ENCODE results near the gene PTPN3. TPM values are rescaled to one million over a fixed set of nuclear protein-coding genes. Genes with fewer than 3 reads are reported as not detected.

PTPN3 gene
- total RNA-seq, 2 donors from 2014 or later = 11.0 to 16.3 TPM

DNA sequence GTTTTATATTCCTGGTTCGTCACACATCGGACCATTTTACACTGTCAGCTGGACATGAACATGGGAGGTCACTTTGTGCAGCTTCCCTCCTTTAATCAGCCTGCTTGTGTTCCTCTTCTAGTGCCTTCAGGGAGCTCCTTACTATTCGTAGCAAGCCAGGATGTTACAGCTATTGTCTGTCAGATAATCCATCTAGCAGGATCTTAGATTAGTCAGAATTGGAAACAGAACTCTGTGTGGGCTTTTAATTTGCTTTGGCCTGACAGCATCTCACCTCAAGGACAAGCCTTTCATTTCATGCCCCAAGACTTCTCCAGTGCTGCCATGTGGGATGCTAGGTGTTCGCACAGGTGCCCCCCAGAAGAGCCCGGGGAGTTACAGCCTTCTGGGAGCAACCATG is 147.1 kb downstream of the PTPN3 start:
- no peak for DNase-seq (ENCODE audit: low spot score)
- 80% methylated on average over 5 of the region's 5 CpGs for WGBS

DNA sequence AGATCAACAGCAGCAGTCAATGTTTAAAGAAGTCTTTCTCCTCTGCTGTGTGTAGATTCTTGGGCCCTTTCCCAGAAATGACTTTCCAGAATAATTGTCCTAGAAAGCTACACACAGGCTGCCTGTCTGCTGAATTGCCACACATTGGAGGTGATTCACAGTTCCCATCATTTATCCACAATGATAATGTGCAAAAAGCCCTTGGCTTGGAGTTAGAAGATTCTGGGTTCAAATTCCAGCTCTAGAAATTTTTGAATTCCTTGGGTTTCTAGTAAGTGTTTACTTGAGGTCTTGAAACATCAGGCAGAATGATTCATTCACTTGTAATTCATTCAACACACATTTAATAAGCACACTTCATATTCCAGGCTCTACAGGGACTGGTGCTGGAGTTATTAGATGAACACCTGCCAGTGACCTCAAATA is 148.7 kb downstream of the PTPN3 start:
- peak; percentile 23 for DNase-seq (ENCODE audit: low spot score)
- Histone ChIP-seq H3K27me3 (replicated peaks; ENCODE audit: insufficient read depth) (no peaks in the 10 kb centered on the region), H3K9me3 (no peaks in the 10 kb centered on the region), H3K4me1 (replicated peaks) (no peaks in the 10 kb centered on the region), H3K36me3 (no peaks in the 10 kb centered on the region), H3K4me3 (no peak overlapping the region), H3K27ac (no peak overlapping the region)
- TF ChIP-seq POLR2AphosphoS5 (IDR thresholded peaks at IDR 0.05) = no peak
- TF ChIP-seq POLR2A (IDR thresholded peaks at IDR 0.05) = no peak
- TF ChIP-seq, protein P1, sequence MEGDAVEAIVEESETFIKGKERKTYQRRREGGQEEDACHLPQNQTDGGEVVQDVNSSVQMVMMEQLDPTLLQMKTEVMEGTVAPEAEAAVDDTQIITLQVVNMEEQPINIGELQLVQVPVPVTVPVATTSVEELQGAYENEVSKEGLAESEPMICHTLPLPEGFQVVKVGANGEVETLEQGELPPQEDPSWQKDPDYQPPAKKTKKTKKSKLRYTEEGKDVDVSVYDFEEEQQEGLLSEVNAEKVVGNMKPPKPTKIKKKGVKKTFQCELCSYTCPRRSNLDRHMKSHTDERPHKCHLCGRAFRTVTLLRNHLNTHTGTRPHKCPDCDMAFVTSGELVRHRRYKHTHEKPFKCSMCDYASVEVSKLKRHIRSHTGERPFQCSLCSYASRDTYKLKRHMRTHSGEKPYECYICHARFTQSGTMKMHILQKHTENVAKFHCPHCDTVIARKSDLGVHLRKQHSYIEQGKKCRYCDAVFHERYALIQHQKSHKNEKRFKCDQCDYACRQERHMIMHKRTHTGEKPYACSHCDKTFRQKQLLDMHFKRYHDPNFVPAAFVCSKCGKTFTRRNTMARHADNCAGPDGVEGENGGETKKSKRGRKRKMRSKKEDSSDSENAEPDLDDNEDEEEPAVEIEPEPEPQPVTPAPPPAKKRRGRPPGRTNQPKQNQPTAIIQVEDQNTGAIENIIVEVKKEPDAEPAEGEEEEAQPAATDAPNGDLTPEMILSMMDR (IDR thresholded peaks at IDR 0.05) = no peak
- intact Hi-C loops (cut with DNase I) = no loop called here

More for the DNA sequence above, 147.1 kb downstream of the PTPN3 start:
- H3K4me3 ChIP-seq = no peak overlapping the region
- H3K27ac ChIP-seq = no peak overlapping the region
- TF ChIP-seq POLR2A (IDR thresholded peaks at IDR 0.05) (no peak), POLR2AphosphoS5 (IDR thresholded peaks at IDR 0.05) (no peak)
- TF ChIP-seq, protein P1 (IDR thresholded peaks at IDR 0.05) = no peak
- intact Hi-C loops (cut with DNase I) = no loop called here
- H3K4me1 ChIP-seq (replicated peaks) = no peaks in the 10 kb centered on the region
- H3K9me3 ChIP-seq = no peaks in the 10 kb centered on the region
- no peaks in the 10 kb centered on the region for H3K36me3 ChIP-seq
- no peaks in the 10 kb centered on the region for H3K27me3 ChIP-seq (replicated peaks; ENCODE audit: insufficient read depth)

DNA sequence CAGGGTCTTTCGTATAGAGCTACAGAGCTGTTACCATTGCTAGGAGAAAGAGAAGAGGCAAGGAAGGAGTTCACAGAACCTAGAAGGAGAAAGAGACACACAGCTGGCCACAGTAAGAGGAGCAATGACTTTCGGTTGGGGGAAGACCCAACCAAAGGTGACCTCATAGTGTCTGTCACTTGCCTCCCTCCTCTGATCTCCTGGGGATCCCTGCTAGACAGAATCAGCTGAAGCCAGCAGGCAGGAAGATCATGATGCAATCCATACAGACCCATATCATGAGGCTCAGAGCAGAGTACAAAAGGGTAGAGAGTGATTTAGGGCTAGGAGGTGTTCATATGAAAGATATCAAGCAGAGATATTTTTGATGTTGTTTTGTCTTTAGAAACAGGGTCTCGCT is 151.2 kb downstream of the PTPN3 start:
- Histone ChIP-seq H3K4me1 (replicated peaks) (no peaks in the 10 kb centered on the region), H3K36me3 (no peaks in the 10 kb centered on the region), H3K4me3 (no peak overlapping the region), H3K9me3 (no peaks in the 10 kb centered on the region), H3K27me3 (replicated peaks; ENCODE audit: insufficient read depth) (no peaks in the 10 kb centered on the region), H3K27ac (no peak overlapping the region)
- TF ChIP-seq, protein P1 (IDR thresholded peaks at IDR 0.05) = no peak
- WGBS = 85% methylated on average over 3 of the region's 3 CpGs
- intact Hi-C loops (cut with DNase I) = no loop called here
- DNase-seq (ENCODE audit: low spot score) = no peak

DNA sequence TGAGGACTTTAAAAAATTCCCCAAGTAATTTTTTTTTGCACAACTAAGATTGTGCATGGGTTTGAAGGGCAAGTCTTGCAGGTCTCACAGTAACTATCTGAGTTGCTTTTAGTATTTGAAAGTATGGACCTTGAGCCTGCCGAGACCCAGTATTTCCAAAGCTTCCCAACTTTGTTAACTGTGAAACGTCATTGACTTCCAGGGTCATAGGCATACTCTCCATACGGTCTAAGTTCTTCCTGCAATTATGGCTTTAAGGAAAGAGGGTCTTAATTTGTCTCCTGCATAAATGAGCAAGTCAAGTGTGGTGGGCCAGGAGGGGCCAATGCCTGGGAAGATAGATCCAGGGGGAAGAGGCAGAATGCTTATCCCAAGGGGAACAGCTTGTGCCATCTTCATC is 153.2 kb downstream of the PTPN3 start:
- Histone ChIP-seq H3K27ac (peak overlapping the region in 1 of 2 donors; percentile 74), H3K4me3 (no peak overlapping the region), H3K27me3 (replicated peaks; ENCODE audit: insufficient read depth) (no peaks in the 10 kb centered on the region), H3K36me3 (no peaks in the 10 kb centered on the region), H3K4me1 (replicated peaks) (no peaks in the 10 kb centered on the region), H3K9me3 (no peaks in the 10 kb centered on the region)
- TF ChIP-seq, protein P1 (IDR thresholded peaks at IDR 0.05) = no peak
- no peak for TF ChIP-seq POLR2A (IDR thresholded peaks at IDR 0.05)
- TF ChIP-seq POLR2AphosphoS5 (IDR thresholded peaks at IDR 0.05) = no peak
- no peak for DNase-seq (ENCODE audit: low spot score)
- intact Hi-C loops (cut with DNase I) = no loop called here
- 89% methylated on average over 3 of the region's 3 CpGs for WGBS

DNA sequence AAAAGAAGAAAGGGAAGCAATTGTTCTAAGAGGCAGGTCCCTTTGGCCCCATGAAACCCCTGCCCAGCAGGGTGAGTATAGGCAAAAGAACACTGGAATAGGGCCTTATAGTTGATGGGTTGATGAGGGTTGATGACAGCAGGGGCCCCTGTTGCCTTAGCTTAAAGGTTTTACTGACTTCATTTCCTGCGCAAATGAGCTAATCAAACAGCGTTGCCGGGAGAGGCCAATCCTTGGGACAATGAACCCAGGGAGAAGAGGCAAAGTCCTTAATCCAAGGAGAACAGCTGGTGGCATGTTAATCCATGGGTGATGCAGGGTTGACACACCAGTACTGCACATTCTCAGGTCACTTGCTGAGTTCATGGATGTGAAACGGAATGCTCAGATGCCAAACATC is 155.2 kb downstream of the PTPN3 start:
- DNase-seq (ENCODE audit: low spot score) = no peak
- Histone ChIP-seq H3K27ac (no peak overlapping the region), H3K27me3 (replicated peaks; ENCODE audit: insufficient read depth) (no peaks in the 10 kb centered on the region), H3K4me1 (replicated peaks) (no peaks in the 10 kb centered on the region), H3K9me3 (no peaks in the 10 kb centered on the region), H3K36me3 (no peaks in the 10 kb centered on the region), H3K4me3 (no peak overlapping the region)
- TF ChIP-seq POLR2A (IDR thresholded peaks at IDR 0.05) (no peak), POLR2AphosphoS5 (IDR thresholded peaks at IDR 0.05) (no peak)
- TF ChIP-seq, protein P1 (IDR thresholded peaks at IDR 0.05) = no peak
- 96% methylated on average over 4 of the region's 4 CpGs for WGBS
- intact Hi-C loops (cut with DNase I) = no loop called here
